ENCODE results near the gene KCNT1.
"Not testable (repeated sequence)": the region's sequence is repeated elsewhere in the genome, so short reads cannot be mapped to it uniquely, and the experiment has no call there.

The KCNT1 gene

DNA sequence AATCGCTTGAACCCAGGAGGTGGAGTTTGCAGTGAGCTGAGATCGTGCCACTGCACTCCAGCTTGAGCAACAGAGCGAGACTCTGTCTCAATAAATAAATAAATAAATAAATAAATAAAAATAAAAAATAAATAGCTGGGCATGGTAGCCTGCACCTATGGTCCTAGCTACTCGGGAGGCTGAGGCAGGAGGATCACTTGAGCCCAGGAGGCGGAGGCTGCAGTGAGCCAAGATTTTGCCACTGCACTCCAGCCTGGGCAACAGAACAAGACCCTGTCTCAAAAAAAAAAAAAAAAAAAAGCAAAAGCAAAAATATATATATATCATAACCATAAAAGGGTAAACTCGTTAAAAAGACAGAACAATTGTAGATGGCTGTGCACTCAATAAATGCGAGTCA is 29.2 kb upstream of the KCNT1 start:
- not testable (repeated sequence) for DNase-seq (ENCODE audit: low read depth in 2 of 2)

- no peak for DNase-seq (ENCODE audit: low read depth in 2 of 2)
Observed at GRCh38 chr9:135673941-135674340, 28.0 kb upstream of the KCNT1 start.

- no peak for DNase-seq (ENCODE audit: low read depth in 2 of 2)
Observed at GRCh38 chr9:135674977-135675376, 27.0 kb upstream of the KCNT1 start.

DNA sequence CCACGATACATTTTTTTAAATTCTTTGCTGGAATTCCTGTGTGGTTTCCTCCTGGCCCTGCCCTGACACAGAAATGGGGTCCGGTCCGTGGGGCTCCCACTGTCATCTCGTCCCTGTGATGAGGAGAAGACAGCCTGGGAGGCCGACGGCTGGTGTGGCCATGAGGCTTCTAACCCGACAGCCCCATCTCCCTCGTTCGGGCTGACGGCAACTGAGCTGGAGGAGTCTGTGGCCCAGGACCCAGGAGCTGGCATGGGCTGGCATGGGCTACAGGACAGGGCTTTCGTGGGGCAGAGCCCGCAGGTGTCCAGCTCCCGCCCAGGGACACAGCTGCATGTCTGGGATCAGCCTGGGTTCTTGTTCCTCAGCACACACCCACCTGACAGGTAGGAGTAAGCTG is 25.1 kb upstream of the KCNT1 start:
- no peak for DNase-seq (ENCODE audit: low read depth in 2 of 2)

DNA sequence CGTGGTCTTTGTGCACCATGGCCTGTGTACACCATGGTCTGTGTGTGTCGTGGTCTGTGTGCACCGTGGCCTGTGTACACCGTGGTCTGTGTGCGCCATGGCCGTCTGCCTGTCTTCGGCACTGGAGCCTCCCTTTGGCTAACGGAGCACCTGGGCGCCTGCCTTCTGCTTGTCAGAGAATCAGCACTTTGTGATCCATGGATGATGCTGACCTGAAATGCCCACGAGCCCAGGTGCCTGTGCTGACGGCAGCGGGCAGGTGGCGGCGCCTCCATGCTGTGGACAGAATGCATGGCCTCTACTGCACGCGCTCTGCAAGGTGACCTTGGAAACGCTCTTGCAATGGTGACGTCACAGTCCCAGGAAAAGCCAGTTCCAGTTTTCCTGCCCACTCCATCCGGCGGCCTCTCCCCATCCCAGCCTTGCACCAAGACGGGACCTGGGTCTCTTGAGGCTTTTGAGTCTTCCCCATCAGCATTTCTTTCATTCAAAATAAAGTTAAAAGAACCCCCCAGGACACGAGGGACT is 24.3 kb upstream of the KCNT1 start:
- no peak for DNase-seq (ENCODE audit: low read depth in 2 of 2)

DNA sequence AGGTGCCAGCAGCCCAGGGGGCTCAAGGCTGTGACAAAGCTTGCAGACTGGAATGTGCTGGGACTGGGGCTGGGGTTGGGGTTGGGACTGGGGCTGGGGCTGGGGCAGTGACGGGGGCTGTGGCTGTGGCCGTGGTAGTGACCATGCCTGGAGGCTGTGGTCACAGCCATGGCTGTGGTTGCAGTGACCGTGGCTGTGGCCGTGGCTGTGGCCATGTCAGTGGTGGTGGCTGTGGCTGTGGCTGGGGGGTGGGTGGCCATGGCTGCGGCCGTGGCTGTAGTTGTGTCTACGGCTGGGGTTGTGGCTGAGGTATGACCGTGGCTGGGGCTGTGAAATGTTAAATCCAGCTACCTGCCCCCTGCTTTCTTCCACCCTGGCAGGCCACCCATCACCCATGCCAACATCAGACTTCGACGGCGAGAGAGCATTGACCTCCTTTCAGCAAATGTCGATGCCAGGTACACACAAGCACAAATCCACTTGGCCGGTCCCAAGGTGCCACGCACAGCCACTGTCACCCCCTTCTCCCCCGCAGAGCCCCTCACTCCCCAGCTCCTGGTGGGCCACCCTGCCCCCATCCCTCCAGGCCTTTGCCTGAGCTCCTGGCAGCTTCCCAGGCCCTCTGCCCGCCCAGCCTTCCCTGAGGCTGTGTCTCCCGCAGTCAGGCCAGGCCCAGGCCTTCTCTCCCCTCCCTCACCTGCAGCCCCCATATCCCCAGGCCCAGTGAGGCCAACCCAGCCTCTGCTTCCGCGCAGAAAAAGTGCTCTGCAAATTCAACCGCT is 23.6 kb upstream of the KCNT1 start:
- DNase-seq (ENCODE audit: low read depth in 2 of 2), result no peak

GRCh38 chr9:135680056-135680455 is 21.9 kb upstream of the KCNT1 start:
- no peak for DNase-seq (ENCODE audit: low read depth in 2 of 2)

GRCh38 chr9:135681161-135681560 is 20.8 kb upstream of the KCNT1 start:
- DNase-seq (ENCODE audit: low read depth in 2 of 2), result no peak

DNA sequence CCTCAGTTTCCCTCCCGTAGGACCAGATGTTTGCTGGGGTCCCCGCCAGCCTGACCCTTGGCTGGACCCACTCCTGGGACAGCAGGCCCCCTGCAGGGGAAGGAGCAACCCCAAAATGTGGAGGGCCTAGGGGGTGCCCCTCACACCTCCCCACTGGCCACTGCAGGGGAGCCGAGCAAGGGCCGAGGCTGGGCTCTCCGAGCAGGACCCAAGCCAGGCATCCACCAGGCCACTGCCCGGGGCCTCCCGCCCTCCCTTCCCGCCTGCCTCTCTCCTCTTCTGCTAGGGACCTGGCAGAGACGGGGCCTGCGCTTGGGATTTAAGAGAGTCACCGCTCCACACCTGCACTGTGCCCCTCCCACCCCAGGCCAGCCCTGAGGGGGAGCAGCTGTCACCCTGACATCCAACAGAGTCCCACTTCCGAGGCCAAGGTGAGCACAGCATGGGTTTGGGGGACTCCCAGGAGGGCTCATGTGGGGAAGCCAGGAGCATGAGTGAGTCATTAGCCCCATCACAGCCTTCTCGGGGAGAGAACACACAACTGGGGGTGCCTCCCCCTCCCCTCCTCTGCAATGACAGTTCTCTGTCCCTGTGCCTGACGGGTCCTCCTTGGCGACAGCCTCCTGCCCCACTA is 18.5 kb upstream of the KCNT1 start:
- no peak for DNase-seq (ENCODE audit: low read depth in 2 of 2)

- DNase-seq (ENCODE audit: low read depth in 2 of 2), result no peak
Observed at GRCh38 chr9:135684691-135685090, 17.3 kb upstream of the KCNT1 start.

GRCh38 chr9:135687216-135687615 is 14.8 kb upstream of the KCNT1 start:
- DNase-seq (ENCODE audit: low read depth in 2 of 2), result no peak

DNA sequence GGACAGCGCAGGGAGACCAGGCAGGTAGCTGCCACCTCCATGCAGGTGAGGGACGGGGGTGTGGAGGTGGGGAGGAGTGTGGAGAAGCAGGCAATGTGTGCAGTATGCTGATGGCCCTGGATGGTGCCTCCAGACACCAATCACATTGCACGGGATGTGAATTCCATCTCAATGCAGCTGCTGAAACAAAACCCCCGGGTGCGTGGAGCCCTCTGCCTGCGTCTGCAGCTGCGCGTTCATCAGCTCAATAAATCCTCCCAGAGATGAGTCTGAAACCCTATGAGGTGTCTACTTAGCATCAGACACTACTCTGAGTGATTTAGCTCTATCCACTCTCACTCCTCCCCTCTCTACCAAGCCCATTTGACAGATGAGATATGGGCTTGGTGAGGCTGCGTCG is 13.0 kb upstream of the KCNT1 start:
- DNase-seq (ENCODE audit: low read depth in 2 of 2), result no peak

DNA sequence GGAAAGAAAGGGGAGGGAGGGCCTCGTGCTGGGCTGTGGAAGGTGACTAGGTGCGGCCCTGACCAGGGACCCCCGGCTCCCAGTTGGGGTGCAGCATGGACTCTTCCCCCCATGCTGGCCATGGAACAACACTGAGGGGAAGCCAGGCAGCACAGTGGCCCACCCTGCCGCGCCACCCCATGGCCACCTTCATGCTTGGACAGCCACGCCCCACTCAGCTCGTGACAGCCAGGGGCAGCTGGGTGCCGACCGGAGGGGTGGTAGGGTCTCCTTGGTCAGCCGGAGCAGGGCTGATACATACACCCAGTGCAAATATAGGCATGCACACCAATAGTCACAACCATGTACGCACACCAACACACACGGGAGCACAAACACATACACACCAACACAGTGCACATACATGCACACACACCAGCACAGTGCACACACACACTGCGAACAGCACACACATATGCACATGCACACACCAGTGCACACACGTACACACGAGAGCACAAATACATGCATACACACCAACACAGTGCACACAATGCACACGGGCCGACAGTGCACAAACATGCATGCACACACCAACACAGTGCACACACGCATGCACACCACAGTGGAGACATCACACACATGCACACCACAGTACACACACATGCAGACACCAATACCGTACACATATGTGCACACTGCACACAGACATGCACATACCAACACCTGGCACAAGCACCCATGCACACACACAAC is 11.0 kb upstream of the KCNT1 start:
- no peak for DNase-seq (ENCODE audit: low read depth in 2 of 2)

DNA sequence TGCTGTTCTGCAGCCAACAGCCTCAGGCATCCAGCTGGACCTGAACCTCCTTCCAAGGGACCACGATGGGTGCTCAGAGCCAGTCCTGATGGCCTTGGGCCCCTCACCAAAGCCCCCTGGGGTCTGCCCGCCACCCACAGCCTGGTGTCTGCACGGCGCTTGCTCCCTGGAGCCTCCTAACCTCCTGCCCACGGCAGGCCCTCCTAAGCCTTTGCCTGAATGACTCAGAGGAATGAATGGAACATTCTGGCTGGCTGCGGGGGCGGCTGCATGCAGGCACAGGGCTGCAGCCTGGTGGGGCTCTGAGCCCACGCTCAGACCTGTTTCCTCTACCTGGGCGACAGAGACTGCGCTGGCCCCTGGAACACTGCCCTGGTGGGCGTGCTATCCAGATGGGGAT is 9.6 kb upstream of the KCNT1 start:
- no peak for DNase-seq (ENCODE audit: low read depth in 2 of 2)

- DNase-seq (ENCODE audit: low read depth in 2 of 2), result no peak
Observed at GRCh38 chr9:135693265-135693664, 8.7 kb upstream of the KCNT1 start.

- no peak for DNase-seq (ENCODE audit: low read depth in 2 of 2)
Observed at GRCh38 chr9:135693771-135694170, 8.2 kb upstream of the KCNT1 start.

DNA sequence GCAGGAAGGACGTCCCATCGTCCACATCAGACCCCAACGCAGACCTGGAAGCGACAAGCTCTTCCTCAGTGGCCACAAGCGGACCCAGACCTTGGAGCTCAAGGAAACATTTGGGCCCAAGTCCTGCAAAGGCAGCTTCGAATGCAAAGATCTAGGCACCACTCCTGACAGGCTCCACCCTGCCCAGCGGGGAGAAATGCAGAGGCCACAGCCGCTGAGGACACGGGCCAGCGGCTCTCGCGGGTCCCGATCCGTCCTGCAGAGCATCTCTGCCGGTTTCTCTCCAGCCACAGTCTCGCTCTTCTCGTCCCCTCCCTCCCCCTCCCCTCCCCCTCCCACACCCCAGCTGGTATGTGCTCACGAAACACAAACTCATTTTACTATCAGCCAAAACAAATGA is 7.6 kb upstream of the KCNT1 start:
- DNase-seq (ENCODE audit: low read depth in 2 of 2), result no peak

GRCh38 chr9:135695036-135695435 is 6.9 kb upstream of the KCNT1 start:
- no peak for DNase-seq (ENCODE audit: low read depth in 2 of 2)

- no peak for DNase-seq (ENCODE audit: low read depth in 2 of 2)
Observed at GRCh38 chr9:135695642-135696041, 6.3 kb upstream of the KCNT1 start.

DNA sequence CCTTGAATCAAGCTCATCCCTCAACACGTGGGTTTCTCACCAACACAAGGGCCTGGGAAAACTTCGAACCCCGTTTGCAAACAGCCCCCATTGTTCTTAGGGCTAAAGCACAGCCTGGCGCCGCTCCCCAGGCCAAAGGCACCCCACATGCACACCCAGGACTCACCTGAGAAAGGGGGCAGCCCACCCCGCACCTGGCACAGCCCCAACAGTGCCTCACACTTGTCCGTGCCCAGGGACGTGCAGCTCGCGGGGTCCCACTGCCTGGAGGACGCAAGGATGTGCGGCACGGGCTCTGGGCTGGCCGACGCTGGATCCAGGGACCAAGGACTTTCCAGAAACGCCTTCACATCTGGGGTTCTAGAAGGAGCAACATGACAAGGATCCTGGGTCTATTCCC is 5.5 kb upstream of the KCNT1 start:
- no peak for DNase-seq (ENCODE audit: low read depth in 2 of 2)

DNA sequence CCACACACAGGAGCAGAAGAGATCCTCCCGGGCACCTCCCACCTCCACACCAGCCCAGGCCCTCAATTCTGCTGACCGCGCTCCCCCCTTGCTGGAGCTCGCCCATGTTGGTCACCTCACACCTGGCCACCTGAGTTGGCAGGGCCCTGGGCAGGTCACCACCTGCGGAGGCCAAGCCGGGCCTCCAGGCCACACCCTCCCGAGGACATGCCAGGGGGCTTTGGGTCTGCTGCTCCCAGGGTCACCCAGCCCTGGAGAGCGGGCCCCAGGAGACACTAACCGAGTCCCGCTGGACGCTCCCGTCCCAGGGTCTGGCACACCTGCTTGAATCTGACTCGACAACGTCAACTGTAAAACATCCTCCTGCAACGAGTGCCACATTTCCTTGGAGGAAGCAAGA is 4.8 kb upstream of the KCNT1 start:
- DNase-seq (ENCODE audit: low read depth in 2 of 2), result no peak

DNA sequence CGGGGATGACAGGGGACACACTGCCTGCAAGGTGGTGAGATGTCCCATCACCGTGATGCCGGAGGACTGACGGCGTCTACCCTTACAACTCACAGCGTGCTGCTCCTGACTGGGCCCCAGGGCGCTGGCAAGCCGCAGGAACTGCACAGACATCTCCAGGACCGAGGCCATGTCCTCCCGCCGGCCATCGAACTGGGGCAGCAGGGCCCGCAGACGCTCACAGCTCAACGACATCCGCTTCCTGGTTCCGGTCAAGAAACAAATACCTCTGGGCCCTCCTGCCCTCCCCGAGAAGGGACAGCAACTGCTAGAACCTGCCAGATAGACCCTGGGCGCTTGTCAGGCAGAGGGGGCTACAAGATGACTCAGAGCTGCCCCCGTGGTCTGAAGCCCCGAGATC is 3.7 kb upstream of the KCNT1 start:
- no peak for DNase-seq (ENCODE audit: low read depth in 2 of 2)

GRCh38 chr9:135698767-135699166 is 3.2 kb upstream of the KCNT1 start:
- no peak for DNase-seq (ENCODE audit: low read depth in 2 of 2)
